Natural killer cell (primary cell): ENCODE results near the gene CEP41. TPM values are rescaled to one million over a fixed set of nuclear protein-coding genes. Genes with fewer than 3 reads are reported as not detected.

Source experiments
- ATAC-seq, 3 donors: fragments of 150-1000 bp in 2 of 3; fragments of 200-7000 bp in 1 of 3; cut with Tn5 transposase; 1 replicate in 1 of 3; 2 replicates in 2 of 3; pipeline ENCODE4 v1.10.0; 2021; ENCODE audit warnings: mild to moderate bottlenecking in 2 of 3, moderate library complexity in 2 of 3
- DNase-seq, 2 donors: peaks; one replicate each; pipeline versions ENCODE4 v3.0.0 to v3.0.0-alpha.2; 2013 to 2021; ENCODE audit warnings: mixed read lengths in 1 of 2
- H3K27ac ChIP-seq: one replicate; pipeline ENCODE4 v1.5.1; 2013; ENCODE audit warnings: mild to moderate bottlenecking, low read length
- H3K27me3 ChIP-seq: one replicate; pipeline ENCODE4 v1.6.1; 2013; ENCODE audit warnings: low read length; ENCODE audit not compliant: control insufficient read depth, insufficient read depth
- H3K36me3 ChIP-seq: one replicate; pipeline ENCODE4 v1.6.1; 2013; ENCODE audit warnings: low read length; ENCODE audit not compliant: control insufficient read depth, insufficient read depth
- H3K4me1 ChIP-seq: one replicate; pipeline ENCODE4 v1.6.1; 2013; ENCODE audit warnings: low read length; ENCODE audit not compliant: control insufficient read depth, insufficient read depth
- H3K4me3 ChIP-seq: one replicate; pipeline ENCODE4 v1.5.1; 2013; ENCODE audit warnings: low read length
- H3K9me3 ChIP-seq: one replicate; pipeline ENCODE4 v1.6.1; 2013; ENCODE audit warnings: low read length; ENCODE audit not compliant: control insufficient read depth, insufficient read depth
- H3K27ac Mint-ChIP-seq, 2 donors: one replicate each; pipeline ENCODE4 v1.8.0; 2022; ENCODE audit warnings: mild to moderate bottlenecking in 2 of 2, mixed read lengths in 2 of 2, moderate library complexity in 1 of 2
- H3K27me3 Mint-ChIP-seq, 2 donors: one replicate each; pipeline ENCODE4 v1.8.0; 2022; ENCODE audit warnings: low read depth in 2 of 2, mixed read lengths in 2 of 2
- H3K36me3 Mint-ChIP-seq: one replicate; pipeline ENCODE4 v1.8.0; 2022; ENCODE audit warnings: mixed read lengths
- H3K4me1 Mint-ChIP-seq, 2 donors: one replicate each; pipeline ENCODE4 v1.8.0; 2022; ENCODE audit warnings: mixed read lengths in 2 of 2
- H3K4me3 Mint-ChIP-seq: one replicate; pipeline ENCODE4 v1.8.0; 2022; ENCODE audit warnings: mild to moderate bottlenecking, moderate library complexity, mixed read lengths
- H3K9me3 Mint-ChIP-seq, 2 donors: one replicate each; pipeline ENCODE4 v1.8.0; 2022; ENCODE audit warnings: mixed read lengths in 2 of 2
- CTCF ChIP-seq: fragments of 200-600 bp; IDR thresholded peaks from one replicate; pipeline ENCODE4 v1.8.0; 2022; ENCODE audit warnings: antibody characterized with exemption
- WGBS: methylation state at CpG from one replicate; pipeline ENCODE4 v1.1.7; 2013; ENCODE audit warnings: missing lambda C conversion rate; ENCODE audit not compliant: insufficient coverage; 5-methylcytosine and 5-hydroxymethylcytosine counted together
- intact Hi-C: fragments of 100-400 bp; cut with micrococcal nuclease; formaldehyde crosslinking; loops from one replicate; pipeline ENCODE4 v1.14.2; 2022
- total RNA-seq, 4 donors: library from RNA; stranded (reverse); fragments of 120-200 nt in 1 of 4; gene quantifications; one replicate each; pipeline versions ENCODE4 v1.2.3 to v1.2.4, GENCODE V29; 2013 to 2022

Gene CEP41
- total RNA-seq, 3 donors from 2014 or later (not counting 1 experiment from before 2014, with no cell fraction given): 8.7 to 14.2 (median 11.2) TPM

- intact Hi-C loops: loop anchor here (5.0 kb wide), 1 partner anchor 52 kb away; no protein-coding TSS in a partner anchor
- H3K4me1 Mint-ChIP-seq: no peaks in the 10 kb centered on the region
- H3K9me3 Mint-ChIP-seq: no peaks in the 10 kb centered on the region
- no peak overlapping the region for H3K27ac Mint-ChIP-seq
- no peak for DNase-seq
- Histone ChIP-seq H3K27ac (no peak overlapping the region), H3K27me3 (no peaks in the 10 kb centered on the region), H3K4me1 (no peaks in the 10 kb centered on the region), H3K9me3 (no peaks in the 10 kb centered on the region), H3K4me3 (no peak overlapping the region), H3K36me3 (peaks cover 2% of the 10 kb centered on the region)
- no peak for ATAC-seq
- no peaks in the 10 kb centered on the region for H3K27me3 Mint-ChIP-seq
- WGBS: 39% methylated on average over 1 of the region's 3 CpGs
- TF ChIP-seq CTCF: no peak
- H3K4me3 Mint-ChIP-seq: no peak overlapping the region
- H3K36me3 Mint-ChIP-seq: peaks cover 1% of the 10 kb centered on the region
Observed at GRCh38 chr7:130409067-130409711, 31.6 kb downstream of the CEP41 start.

GRCh38 chr7:130405003-130405402 is 35.8 kb downstream of the CEP41 start:
- H3K4me3 Mint-ChIP-seq: no peak overlapping the region
- peaks cover 0 to 6% of the 10 kb centered on the region in 2 donors for H3K4me1 Mint-ChIP-seq
- Histone ChIP-seq H3K27ac (no peak overlapping the region), H3K9me3 (no peaks in the 10 kb centered on the region), H3K4me3 (no peak overlapping the region), H3K4me1 (no peaks in the 10 kb centered on the region), H3K27me3 (no peaks in the 10 kb centered on the region), H3K36me3 (peaks cover 4% of the 10 kb centered on the region)
- no peak overlapping the region for H3K27ac Mint-ChIP-seq
- no peak for ATAC-seq
- no peaks in the 10 kb centered on the region for H3K27me3 Mint-ChIP-seq
- H3K9me3 Mint-ChIP-seq: no peaks in the 10 kb centered on the region
- TF ChIP-seq CTCF: no peak
- no peak for DNase-seq
- peaks cover 7% of the 10 kb centered on the region for H3K36me3 Mint-ChIP-seq
- WGBS: 100% methylated on average over 1 of the region's 2 CpGs
- intact Hi-C loops: loop anchor here (5.0 kb wide), 1 partner anchor 48 kb away; no protein-coding TSS in a partner anchor

- intact Hi-C loops: no loop called here
- Histone ChIP-seq H3K27me3 (no peaks in the 10 kb centered on the region), H3K36me3 (peaks cover 4% of the 10 kb centered on the region), H3K9me3 (no peaks in the 10 kb centered on the region), H3K4me1 (no peaks in the 10 kb centered on the region), H3K4me3 (no peak overlapping the region), H3K27ac (no peak overlapping the region)
- Mint-ChIP-seq H3K9me3 (no peaks in the 10 kb centered on the region), H3K4me3 (no peak overlapping the region), H3K4me1 (peaks cover 0 to 6% of the 10 kb centered on the region in 2 donors), H3K27ac (no peak overlapping the region), H3K36me3 (peaks cover 12% of the 10 kb centered on the region), H3K27me3 (no peaks in the 10 kb centered on the region)
- no peak for ATAC-seq
- no peak for DNase-seq
- no peak for TF ChIP-seq CTCF
- 93% methylated on average over 3 of the region's 3 CpGs for WGBS
Observed at GRCh38 chr7:130401578-130401977, 39.2 kb downstream of the CEP41 start.

GRCh38 chr7:130401101-130401500 is 39.7 kb downstream of the CEP41 start:
- no peaks in the 10 kb centered on the region for H3K9me3 Mint-ChIP-seq
- no peak overlapping the region for H3K27ac ChIP-seq
- peaks cover 12% of the 10 kb centered on the region for H3K36me3 Mint-ChIP-seq
- no peaks in the 10 kb centered on the region for H3K27me3 ChIP-seq
- ATAC-seq: no peak
- no peaks in the 10 kb centered on the region for H3K4me1 ChIP-seq
- no peak overlapping the region for H3K4me3 Mint-ChIP-seq
- no peak for TF ChIP-seq CTCF
- H3K4me3 ChIP-seq: no peak overlapping the region
- WGBS: no CpG with 5 or more reads among the region's 1 CpG
- H3K27me3 Mint-ChIP-seq: no peaks in the 10 kb centered on the region
- H3K36me3 ChIP-seq: peaks cover 4% of the 10 kb centered on the region
- H3K27ac Mint-ChIP-seq: no peak overlapping the region
- DNase-seq: no peak
- H3K4me1 Mint-ChIP-seq: peaks cover 0 to 6% of the 10 kb centered on the region in 2 donors
- intact Hi-C loops: no loop called here
- H3K9me3 ChIP-seq: no peaks in the 10 kb centered on the region
